HG02885 (cell line): ENCODE data around the gene NFATC1.
A peak's percentile ranks its signal among the peaks of the same experiment; 100 is the strongest.

Experiments used
- ATAC-seq: cut with Tn5 transposase; IDR thresholded peaks from one replicate; pipeline ENCODE4 v1.9.1; 2021; ENCODE audit warnings: mild to moderate bottlenecking; ENCODE audit not compliant: unreplicated experiment, poor library complexity

NFATC1 gene

DNA sequence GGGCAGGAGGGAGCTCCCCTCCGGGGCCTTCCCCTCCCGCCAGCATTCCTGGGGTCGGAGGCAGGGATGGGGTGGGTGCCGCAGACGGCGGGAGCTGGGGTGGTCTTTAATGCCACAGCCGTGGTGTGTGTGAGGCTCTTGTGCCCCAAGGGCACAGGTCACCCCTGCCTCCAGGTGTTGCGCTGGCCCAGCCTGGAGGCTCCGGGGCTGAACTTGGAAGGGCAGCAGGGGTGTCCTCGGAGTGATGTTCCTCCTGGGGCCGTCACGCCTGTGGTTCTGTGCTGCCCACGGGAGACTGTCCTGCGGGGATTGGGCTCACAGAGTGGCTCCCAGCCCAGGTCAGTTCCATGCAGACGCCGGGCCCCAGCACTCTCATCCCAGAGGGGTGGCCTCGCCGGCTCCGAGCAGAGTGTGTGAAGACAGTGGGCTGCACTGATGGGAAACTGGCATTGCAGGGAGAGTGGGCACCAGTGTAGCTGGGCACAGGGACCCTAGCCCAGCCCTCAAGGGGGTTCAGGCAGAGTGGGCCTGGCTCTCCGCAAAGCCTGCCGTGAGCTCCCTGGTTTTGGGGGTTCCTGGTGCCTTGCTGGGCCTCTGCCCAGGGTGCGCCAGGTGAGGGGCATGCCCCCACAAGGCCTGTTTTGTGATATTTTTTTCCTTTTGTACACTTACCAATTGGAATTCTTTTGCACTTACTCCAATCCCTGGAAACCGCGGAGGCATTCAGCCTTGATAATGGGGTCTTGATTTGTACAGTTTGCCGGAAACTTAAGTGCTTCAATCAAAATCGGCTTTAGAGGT is 56.7 kb downstream of the NFATC1 start:
- no peak for ATAC-seq

DNA sequence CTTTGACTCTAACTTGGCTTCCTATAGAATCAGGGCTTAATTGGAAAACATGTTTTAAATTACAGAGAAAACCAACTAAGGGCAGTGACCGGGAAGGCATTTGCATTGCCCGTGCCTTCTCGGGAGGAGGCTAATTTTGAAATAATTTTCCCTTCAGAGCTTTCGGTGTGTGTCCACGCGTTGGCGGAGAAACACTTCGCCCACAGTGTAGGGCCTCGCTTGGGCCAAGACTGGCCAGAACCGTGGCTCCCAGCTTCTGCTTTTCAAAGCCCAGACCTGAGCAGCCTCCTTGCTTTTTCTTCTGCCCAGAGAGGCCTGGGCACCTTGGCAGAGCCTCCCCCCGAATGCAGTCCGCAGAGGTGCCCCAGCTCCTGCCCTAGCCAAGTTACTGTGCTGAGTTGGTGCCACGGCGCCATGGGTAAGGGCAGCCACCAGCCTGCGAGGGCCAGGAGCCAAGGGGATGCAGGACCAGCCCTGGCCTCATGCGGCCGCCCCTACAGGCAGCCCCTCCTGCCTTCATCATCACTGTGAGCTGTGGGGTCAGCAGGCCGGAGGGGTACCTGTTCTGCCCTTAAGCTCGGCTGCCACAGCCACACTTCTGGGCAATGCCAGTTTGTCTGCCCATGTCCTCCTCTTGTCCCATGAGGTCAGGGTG is 57.4 kb downstream of the NFATC1 start:
- no peak for ATAC-seq

DNA sequence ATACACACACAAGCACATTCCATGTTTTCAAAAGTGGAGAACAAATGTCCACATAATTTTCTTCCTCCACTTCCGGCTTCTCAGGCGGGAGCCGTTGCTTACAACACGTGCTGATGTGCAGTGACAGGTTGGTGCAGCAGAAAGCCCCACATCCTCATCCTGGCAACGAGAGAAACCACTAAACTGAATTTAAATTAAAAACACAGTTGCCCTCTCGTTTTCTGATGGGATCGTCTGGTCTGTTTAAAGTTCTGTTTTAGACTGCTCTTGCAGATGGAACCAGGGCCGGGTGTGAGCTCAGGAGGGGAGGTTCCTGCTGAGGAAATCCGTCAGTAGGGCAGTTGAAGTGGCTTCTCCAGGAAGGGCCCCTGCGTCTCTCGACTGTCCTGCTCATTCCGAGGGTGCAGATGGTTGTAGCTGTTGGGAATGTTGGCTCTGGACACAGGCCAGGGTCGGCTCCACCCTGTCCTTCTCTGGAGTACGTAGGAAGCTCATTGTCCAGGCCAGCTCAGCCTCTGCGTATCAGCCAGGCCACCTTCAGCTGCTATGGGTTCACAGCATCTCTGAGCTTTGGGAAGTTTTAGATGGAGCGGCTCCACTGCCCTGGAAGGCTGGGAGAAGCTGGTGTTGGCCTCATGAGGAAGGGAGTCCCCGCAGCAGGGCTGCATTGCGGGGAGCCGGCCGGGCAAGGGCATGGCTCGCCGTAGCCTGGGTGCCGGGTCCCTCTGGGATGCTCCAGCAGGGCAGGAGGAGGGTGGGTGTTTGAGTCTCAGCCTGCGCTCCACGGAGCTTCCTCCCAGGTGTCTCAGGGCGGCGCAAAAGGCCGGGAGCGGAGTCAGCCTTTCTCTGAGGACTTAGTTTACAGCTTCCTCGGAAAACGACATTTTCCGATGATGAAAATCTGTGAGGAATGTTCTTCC is 58.3 kb downstream of the NFATC1 start:
- no peak for ATAC-seq

DNA sequence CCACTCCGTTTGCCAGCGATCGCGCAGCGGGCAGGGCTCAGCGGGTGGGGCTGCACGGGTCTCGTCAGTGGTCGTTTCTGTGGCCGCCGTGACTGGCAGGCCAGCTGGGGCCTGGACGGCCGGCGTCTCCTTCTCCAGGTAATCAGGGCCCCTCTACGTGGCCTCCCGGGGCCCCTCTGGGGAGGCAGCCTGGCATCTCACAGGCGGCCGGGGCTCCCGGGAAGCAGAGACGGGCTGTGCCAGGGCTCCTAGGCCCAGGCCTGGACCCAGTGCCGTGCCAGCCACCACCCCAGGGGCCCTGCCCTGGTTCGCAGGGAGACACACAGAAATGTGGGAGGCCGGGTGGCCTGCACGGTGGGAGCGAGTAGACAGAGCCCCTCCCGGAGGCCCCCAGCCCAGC is 59.5 kb downstream of the NFATC1 start:
- no peak for ATAC-seq

DNA sequence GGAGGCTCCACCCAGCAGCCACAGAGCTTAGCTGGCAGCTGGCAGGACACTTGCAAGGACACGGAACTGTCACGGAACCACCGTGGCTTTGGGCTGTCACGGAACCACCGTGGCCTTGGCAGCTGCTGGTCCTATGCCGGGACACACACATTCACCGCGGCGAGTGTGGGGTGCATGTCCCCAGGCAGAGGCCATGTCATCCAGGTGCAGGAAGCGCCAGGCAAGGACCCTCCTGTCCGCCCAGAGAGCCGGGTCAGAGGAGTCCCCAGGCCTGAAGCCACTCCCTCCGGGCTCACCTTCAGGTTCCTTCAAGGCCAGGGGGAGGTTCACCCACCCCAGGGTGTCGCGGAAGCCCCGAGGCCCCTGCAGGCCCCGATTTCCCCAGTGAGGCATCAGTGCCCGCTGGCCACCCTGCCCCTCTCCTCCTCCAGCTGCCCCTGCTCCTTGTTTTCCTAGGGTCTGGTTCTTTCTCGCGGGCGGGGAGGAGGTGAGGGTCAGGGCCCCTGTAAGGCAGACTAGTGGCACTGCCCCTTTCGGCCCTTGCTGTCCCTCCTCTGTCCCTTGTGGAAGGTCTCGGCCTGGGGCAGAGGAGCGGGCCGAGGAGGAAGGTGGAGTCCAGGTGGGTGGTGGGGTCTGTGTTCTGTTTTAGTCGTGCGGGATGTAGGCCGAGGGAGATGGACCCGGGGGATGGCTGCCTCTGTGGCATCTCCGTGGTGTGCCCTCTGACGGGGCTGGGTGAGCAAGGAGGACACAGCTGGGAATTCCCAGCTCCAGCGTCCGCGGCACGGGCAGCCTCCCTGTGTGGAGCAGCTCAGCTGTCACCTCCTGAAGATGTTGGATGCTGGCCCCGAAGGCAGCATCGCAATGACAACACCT is 60.6 kb downstream of the NFATC1 start:
- ATAC-seq: no peak

DNA sequence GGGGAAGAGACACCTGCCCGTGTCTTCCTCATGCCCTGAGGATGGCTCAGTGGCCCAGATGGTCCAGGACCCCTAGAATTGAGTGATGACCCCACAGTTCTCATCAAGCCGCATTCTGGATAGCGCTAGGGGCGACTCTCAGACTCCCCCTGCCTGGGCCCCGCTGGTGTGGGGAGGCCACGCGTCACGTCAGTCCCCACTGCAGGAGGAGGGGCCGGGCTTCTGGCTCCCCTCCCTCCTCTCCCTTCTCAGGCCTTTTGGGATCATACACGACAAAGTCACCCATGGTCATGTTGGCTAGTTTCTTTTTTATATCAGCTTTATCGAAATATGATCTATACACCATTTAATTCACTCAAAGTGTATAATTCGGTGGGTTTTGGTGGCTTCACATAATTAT is 61.5 kb downstream of the NFATC1 start:
- no peak for ATAC-seq

DNA sequence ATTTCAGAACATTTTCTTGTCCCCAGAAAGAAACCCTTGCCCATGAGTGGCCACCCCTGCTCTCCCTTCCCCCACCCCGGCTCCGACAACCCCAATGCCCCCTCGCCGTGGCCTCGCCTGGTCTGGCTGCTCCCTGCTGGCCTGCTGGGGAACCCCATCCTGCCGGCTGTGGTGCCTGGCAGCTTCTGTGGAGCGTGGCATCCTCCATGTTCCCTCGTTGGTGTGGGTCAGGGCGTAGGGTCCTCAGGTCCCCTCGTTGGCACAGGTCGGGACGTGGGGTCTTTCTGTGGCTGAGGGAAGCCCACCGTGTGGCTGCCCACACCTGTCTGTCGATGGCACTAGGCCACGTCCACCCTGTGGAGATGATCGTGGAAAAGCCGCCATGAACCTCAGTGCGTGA is 61.9 kb downstream of the NFATC1 start:
- no peak for ATAC-seq

DNA sequence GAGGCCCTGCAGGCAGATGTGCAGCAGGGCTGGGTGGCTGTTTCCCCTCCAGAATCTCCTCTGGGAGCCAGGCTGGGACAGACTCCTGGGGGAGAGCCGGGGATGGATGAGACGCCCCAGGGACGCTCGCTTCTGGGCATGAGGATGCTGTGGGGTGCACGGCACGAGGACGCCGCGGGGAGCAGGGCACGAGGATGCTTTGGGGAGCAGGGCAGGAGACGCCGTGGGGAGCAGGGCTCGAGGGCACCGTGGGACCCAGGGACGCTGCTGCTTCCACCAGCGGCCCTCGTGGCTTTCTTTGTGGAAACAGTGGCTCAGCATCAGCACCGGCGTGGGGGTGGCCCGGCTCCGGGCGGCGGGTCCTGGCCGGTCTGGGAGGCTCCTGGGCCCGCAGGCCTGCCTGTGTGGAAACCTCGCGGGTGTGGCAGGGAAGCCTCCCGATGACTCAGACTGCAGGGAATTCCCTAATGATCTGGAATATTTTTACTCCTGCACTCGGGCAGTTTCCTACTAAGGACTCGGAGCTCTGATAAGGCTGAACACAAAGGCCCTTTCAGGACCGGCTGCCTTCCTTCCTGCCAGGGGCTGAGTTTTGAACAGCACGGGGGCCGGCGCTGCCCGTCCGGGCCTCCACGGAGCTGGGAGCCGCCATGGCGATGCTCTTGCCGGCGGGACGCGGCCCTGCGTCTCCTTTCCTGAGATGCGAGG is 62.6 kb downstream of the NFATC1 start:
- no peak for ATAC-seq

DNA sequence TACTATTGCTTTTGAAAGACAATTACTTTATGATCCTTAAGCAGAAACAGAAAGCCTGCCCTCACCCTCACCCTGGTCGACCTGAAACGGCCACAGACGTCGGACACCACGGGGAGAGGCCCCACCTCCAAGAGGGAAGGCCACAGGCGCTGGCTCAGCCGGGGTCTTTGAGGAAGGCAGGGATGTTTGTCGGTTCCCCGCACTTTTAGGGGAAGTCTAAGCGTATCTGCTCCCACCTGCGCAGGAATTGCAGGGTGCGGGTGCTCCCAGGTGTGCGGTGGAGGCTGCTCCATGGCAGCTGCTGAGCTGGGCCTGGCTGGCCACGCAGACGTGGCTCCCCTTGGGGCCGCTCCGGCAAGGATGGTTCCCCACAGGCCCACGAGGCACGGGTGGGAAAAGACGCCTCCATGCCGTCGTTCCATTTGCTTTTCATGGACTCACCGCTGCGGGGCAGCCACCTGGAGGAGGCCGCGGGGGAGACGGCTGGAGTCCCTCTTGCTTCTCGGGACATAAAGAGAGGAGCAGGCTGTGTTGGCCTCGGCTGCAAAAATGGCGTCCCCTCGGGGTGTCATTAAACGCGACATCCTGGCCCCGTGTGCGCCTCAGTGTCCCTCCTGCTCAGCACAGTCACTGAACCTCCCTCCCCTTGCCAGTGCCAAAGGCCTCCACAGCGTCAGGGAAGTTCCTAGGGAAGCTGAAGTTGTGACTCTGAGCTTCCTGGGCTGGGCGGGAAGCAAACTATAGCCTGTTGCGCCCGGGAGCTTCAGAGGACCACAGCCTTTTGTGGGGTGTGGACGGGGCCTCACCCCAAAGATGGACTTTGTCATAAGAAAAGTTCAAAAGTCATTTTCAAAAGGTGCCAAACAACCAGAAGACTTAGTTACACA is 63.4 kb downstream of the NFATC1 start:
- ATAC-seq: no peak

DNA sequence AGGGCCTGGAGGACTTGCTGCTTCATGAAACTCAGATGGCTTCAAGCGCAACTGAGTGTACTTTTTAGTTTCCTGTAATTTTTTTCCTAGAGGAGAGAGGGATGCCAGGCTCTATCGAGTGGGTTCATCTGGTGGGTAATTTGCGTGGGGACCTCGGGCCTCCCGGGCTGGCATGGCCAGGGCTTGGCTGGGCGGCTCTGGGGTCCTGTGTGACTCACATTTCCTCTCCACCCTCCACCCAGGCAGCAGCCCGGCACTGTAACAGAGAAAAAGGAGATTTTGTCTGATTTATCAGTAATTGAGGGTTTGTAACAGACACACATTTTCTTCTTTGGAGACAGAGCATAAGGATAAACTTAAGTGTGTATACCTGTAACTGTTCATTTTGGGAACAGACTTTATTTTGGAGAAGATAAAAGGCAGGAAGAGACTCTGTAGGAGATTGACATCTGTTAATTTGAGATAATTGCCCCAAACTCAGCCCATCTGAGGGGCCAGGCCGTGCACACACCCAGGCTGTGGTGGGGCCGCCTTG is 64.3 kb downstream of the NFATC1 start:
- no peak for ATAC-seq

DNA sequence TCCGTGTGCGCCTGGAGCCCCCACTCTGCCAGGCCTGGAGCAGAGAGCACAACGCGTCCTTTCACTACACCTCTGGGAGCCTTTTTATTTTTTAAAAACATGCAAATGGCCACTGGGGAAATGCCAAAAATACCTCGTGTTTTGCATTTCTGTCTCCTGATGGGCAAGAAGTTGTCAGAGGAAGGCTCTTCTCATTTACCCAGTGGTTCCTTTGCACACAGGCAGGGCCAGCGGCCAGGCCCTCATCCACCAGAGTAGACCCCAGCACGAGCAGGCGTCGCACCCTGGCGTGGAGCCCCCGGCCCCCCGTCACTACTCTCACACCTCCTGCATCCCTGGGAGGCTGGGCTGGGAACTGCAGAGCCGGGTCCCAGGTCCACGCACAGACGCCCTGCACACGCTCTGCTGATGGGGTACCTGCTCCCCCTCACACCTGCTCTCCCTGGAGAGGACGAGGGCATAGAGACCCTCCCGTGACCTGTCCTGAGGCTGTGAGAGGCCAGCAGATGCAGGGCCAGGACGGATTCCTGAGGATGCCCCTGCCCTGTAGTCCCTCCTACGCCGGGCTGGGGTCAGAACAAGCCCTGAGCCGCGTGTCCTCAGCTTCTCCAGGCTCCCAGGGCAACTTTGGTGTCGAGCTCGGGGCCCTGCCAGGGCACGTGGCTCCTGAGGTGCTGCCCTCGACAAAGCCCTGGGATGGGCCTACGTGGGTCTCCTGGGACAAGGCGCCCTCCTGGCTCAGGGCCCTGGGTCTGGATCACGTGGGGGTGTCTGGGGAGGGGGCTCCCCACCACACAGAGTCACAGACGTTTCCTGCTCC is 65.0 kb downstream of the NFATC1 start:
- peak; percentile 73 for ATAC-seq

DNA sequence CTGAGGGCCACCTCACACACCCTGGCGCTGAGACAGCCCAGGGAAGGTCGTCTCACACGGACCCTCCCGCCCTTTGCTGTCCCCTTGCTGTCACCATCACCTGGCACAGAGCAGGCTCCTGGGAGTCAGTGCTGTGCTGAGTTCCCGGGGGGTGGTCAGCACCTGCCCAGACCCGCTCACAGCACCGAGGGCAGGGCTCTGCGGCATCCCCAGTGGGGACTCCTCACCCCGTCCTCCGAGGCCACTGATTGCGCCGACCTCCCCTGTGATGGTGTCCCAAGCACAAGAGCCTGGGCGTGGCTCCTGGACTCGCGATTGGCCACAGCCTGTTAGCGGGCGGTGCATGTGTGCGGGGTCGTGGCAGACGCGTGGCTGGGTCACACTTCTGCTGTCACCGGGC is 65.9 kb downstream of the NFATC1 start:
- no peak for ATAC-seq

DNA sequence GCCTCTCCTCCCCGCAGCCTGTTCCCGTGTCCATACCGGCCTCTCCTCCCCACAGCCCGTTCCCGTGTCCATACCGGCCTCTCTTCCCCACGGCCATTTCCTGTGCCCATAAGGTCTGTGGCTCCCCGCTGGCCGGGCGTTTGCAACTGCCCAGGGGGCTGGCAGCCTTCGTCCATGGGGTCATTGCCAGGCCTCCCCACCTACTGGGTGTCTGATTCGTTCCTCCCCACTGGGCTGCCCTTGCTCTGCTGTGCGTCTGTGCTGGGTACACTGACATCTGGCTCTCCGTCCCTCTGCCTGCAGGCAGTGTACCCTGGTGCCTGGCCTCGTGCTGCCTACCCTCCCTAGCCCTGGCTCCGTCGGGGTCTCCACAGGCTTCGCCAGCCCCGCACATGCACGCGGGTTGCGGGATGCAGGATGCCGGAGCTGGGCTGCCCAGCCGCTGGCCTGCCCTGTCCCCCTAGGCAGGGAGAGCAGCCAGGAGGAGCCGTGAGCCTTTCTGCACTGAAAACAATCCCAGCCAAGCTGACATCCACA is 67.8 kb downstream of the NFATC1 start:
- ATAC-seq: no peak

DNA sequence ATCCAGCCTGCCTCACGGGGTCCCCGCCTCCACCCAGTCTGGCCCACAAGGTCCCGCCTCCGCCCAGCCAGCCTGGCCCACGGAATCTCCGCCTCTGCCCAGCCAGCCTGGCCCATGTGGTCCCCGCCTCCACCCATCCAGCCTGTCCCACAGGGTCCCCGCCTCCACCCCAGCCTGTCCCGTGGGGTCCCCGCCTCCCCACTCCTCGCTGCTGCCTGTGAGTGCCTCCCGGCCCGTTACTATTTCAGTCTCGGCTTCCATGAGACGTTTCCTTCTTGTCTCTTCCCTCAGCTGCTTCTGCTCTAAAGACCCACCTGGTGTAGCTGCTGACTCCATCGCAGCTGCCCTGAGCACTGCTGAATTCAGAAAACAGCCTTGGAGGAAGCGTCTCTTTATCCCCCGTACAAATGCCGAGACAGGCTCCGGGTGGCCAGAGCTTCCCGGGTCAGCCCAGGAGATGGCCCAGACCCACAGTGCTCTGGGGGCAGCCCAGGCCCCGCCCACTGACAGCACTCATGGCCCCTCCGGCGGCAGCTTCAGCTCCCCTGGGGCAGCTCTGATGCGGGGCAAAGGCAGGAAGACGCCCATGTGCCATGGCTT is 69.8 kb downstream of the NFATC1 start:
- ATAC-seq: peak; percentile 79

DNA sequence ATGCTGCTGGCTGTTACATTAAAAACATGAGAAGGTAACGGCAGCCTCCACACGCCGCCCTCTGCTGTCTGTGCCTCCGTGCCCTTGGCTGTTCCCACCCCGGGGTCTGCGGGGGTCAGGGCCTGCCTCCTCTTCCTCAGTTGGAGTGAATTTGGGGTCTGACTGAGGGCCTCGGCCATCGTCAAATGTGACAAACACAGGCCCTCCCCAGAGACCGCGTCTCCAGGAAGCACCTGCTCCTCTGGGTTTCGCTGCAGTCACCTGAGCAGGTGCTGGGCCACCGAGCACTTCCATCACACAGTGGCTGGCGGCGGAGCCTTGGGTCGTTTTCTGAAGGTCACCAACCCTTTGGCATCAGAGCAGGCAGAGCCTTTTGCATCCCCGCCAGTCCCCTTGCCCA is 70.9 kb downstream of the NFATC1 start:
- peak; percentile 43 for ATAC-seq

DNA sequence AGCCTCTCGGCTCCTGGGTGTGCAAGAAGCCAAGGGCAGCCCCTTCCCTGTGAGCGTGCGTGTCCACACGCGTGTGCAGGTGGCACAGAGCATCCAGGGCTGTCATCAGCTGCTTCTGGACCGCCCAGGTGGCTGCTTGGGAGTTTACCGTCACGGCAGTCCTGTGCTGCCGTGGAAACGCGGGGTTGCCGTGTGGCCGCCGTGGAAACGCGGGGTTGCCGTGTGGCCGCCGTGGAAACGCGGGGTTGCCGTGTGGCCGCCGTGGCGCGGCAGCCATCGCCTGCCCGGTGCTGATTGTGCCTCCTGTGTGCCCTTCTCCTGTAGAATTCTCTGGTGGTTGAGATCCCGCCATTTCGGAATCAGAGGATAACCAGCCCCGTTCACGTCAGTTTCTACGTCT is 71.4 kb downstream of the NFATC1 start:
- ATAC-seq: no peak
